ENCODE measurements around the gene OR9K2. TPM values are rescaled to one million over a fixed set of nuclear protein-coding genes. Genes with fewer than 3 reads are reported as not detected.

OR9K2 gene
- total and polyA plus RNA-seq, 2 of the 13 experiments (the other 11 are each of a cell fraction or from before 2014, with no cell fraction given), result not detected

GRCh38 chr12:55132816-55133215 is 6.6 kb downstream of the OR9K2 start:
- Histone ChIP-seq H3K27me3 (ENCODE audit: control insufficient read depth in 1 of 2, insufficient read depth in 2 of 2, low read length in 2 of 2) (no peaks in the 10 kb centered on the region), H4K20me1 (ENCODE audit: insufficient read depth, low read length) (no peaks in the 10 kb centered on the region), H3K4me1 (ENCODE audit: insufficient read depth, low read length) (no peaks in the 10 kb centered on the region), H3K27ac (ENCODE audit: extremely low read length, insufficient read depth, low read length) (no peak overlapping the region), H3K4me2 (ENCODE audit: low read depth, low read length) (no peak overlapping the region), H3K9me3 (ENCODE audit: low read length) (no peaks in the 10 kb centered on the region), H3K4me3 (replicated peaks in 1 of 3; ENCODE audit: insufficient read depth in 1 of 3, low read depth in 2 of 3, low read length in 3 of 3) (no peak overlapping the region), H2AFZ (ENCODE audit: low read length) (no peak overlapping the region), H3K36me3 (replicated peaks in 1 of 2; ENCODE audit: control insufficient read depth in 1 of 2, insufficient read depth in 2 of 2, low read length in 2 of 2) (no peaks in the 10 kb centered on the region), H3K9ac (ENCODE audit: insufficient read depth, low read depth, low read length) (no peak overlapping the region), H3K79me2 (ENCODE audit: insufficient read depth, low read length) (no peaks in the 10 kb centered on the region)
- no peak for FAIRE-seq
- ChIA-PET CTCF (ENCODE audit: low intra/inter-chr PET ratio, low total read pairs) (no interaction called here), POLR2A (no interaction called here)
- no peak for DNase-seq (ENCODE audit: low spot score)
- WGBS (ENCODE audit: low lambda C conversion rate), result 0% methylated on average over 1 of the region's 1 CpG
- intact Hi-C loops (cut with micrococcal nuclease; ENCODE audit: unreplicated experiment), result no loop called here
- no TSS peak for BruUV-seq (replicated peaks)
- in situ Hi-C loops (cut with HindIII; ENCODE audit: extremely low pct_ligation_motif_present, low pct_unique_long_range_greater_than_20kb), result no loop called here
- ATAC-seq, result no peak
- TF ChIP-seq EEA1 (CRISPR knock-in tag; IDR thresholded peaks at IDR 0.05; ENCODE audit: borderline replicate concordance) (no peak), DBP (CRISPR knock-in tag; IDR thresholded peaks at IDR 0.05; ENCODE audit: not compliant biosample characterization) (no peak), ZBTB49 (CRISPR knock-in tag; IDR thresholded peaks at IDR 0.05; ENCODE audit: borderline replicate concordance) (no peak), HDAC2 (CRISPR knock-in tag; IDR thresholded peaks at IDR 0.05) (no peak), XRCC5 (optimal IDR thresholded peaks at IDR 0.05; ENCODE audit: low read length) (no peak), THAP8 (CRISPR knock-in tag; IDR thresholded peaks at IDR 0.05; ENCODE audit: borderline replicate concordance) (no peak), GTF2F1 (IDR thresholded peaks at IDR 0.05; ENCODE audit: low read length) (no peak), ZBTB1 (CRISPR knock-in tag; IDR thresholded peaks at IDR 0.05; ENCODE audit: borderline replicate concordance) (no peak), GATAD1 (CRISPR knock-in tag; IDR thresholded peaks at IDR 0.05) (no peak)
- TF ChIP-seq, protein P1, sequence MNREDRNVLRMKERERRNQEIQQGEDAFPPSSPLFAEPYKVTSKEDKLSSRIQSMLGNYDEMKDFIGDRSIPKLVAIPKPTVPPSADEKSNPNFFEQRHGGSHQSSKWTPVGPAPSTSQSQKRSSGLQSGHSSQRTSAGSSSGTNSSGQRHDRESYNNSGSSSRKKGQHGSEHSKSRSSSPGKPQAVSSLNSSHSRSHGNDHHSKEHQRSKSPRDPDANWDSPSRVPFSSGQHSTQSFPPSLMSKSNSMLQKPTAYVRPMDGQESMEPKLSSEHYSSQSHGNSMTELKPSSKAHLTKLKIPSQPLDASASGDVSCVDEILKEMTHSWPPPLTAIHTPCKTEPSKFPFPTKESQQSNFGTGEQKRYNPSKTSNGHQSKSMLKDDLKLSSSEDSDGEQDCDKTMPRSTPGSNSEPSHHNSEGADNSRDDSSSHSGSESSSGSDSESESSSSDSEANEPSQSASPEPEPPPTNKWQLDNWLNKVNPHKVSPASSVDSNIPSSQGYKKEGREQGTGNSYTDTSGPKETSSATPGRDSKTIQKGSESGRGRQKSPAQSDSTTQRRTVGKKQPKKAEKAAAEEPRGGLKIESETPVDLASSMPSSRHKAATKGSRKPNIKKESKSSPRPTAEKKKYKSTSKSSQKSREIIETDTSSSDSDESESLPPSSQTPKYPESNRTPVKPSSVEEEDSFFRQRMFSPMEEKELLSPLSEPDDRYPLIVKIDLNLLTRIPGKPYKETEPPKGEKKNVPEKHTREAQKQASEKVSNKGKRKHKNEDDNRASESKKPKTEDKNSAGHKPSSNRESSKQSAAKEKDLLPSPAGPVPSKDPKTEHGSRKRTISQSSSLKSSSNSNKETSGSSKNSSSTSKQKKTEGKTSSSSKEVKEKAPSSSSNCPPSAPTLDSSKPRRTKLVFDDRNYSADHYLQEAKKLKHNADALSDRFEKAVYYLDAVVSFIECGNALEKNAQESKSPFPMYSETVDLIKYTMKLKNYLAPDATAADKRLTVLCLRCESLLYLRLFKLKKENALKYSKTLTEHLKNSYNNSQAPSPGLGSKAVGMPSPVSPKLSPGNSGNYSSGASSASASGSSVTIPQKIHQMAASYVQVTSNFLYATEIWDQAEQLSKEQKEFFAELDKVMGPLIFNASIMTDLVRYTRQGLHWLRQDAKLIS (CRISPR knock-in tag; IDR thresholded peaks at IDR 0.05), result no peak

All from HepG2 (cell line).